Keratinocyte (primary cell): ENCODE results near the gene ZNF474. TPM values are rescaled to one million over a fixed set of nuclear protein-coding genes. Genes with fewer than 3 reads are reported as not detected.

Experiments used
- DNase-seq: peaks from one replicate; pipeline ENCODE4 v3.0.0-alpha.2; 2011; ENCODE audit warnings: low read depth, missing footprints, low spot score
- FAIRE-seq: peaks from 2 replicates; lab custom pipeline; 2011; peaks lifted over from hg19 to GRCh38; lab: Jason Lieb, UNC
- H2AFZ ChIP-seq: 2 replicates; pipeline ENCODE4 v1.6.0; 2012; ENCODE audit warnings: low read length, control low read depth, inconsistent platforms; ENCODE audit not compliant: control insufficient read depth
- H3K27ac ChIP-seq: 2 replicates; pipeline ENCODE4 v1.5.1; 2011; ENCODE audit warnings: low read length; ENCODE audit not compliant: control insufficient read depth, insufficient read depth
- H3K27me3 ChIP-seq: 3 replicates; pipeline ENCODE4 v1.6.0; 2011; ENCODE audit warnings: low read length; ENCODE audit not compliant: control insufficient read depth, insufficient read depth; ENCODE audit errors: extremely low read depth
- H3K36me3 ChIP-seq, 2 experiments: 2 replicates in 1 of 2; 3 replicates in 1 of 2; pipeline ENCODE4 v1.5.1; 2011; ENCODE audit warnings: low read length in 2 of 2, mild to moderate bottlenecking in 1 of 2; ENCODE audit not compliant: control insufficient read depth in 2 of 2, insufficient read depth in 2 of 2; ENCODE audit errors: extremely low read depth in 1 of 2
- H3K4me1 ChIP-seq: 3 replicates; pipeline ENCODE4 v1.5.1; 2011; ENCODE audit warnings: low read length; ENCODE audit not compliant: control insufficient read depth, insufficient read depth; ENCODE audit errors: extremely low read depth
- H3K4me2 ChIP-seq: 3 replicates; pipeline ENCODE4 v1.6.0; 2011; ENCODE audit warnings: low read depth, low read length; ENCODE audit not compliant: control insufficient read depth, insufficient read depth; ENCODE audit errors: extremely low read depth
- H3K4me3 ChIP-seq, 3 experiments: fragments of 200-600 bp in 1 of 3; sonication (generic) in 1 of 3; 2 replicates in 2 of 3; 3 replicates in 1 of 3; pipeline ENCODE4 v1.5.1; 2011 to 2016; ENCODE audit warnings: low read length in 3 of 3, mild to moderate bottlenecking in 3 of 3, control low read depth in 2 of 3, inconsistent platforms in 1 of 3, low read depth in 1 of 3, mixed read lengths in 1 of 3, mixed run types in 1 of 3, moderate library complexity in 1 of 3; ENCODE audit not compliant: control insufficient read depth in 2 of 3, insufficient read depth in 2 of 3; ENCODE audit errors: extremely low read depth in 1 of 3
- H3K79me2 ChIP-seq: 2 replicates; pipeline ENCODE4 v1.6.0; 2012; ENCODE audit warnings: low read length; ENCODE audit not compliant: control insufficient read depth, insufficient read depth
- H3K9ac ChIP-seq: 3 replicates; pipeline ENCODE4 v1.6.0; 2011; ENCODE audit warnings: low read length; ENCODE audit not compliant: control insufficient read depth, insufficient read depth; ENCODE audit errors: extremely low read depth
- H3K9me1 ChIP-seq: 3 replicates; pipeline ENCODE4 v1.6.0; 2011; ENCODE audit warnings: low read length; ENCODE audit not compliant: control insufficient read depth, insufficient read depth; ENCODE audit errors: extremely low read depth
- H3K9me3 ChIP-seq: 2 replicates; pipeline ENCODE4 v1.5.1; 2012; ENCODE audit warnings: low read depth, low read length; ENCODE audit not compliant: control insufficient read depth
- H4K20me1 ChIP-seq: 3 replicates; pipeline ENCODE4 v1.6.0; 2011; ENCODE audit warnings: low read length; ENCODE audit not compliant: control insufficient read depth, insufficient read depth; ENCODE audit errors: extremely low read depth
- EZH2 ChIP-seq: IDR thresholded peaks from one replicate; pipeline ENCODE4 v1.6.1; 2012; ENCODE audit warnings: inconsistent platforms, mild to moderate bottlenecking, low read length, moderate library complexity
- dilution Hi-C: fragments of 300-500 bp; cut with MboI; formaldehyde crosslinking; loops from one replicate; pipeline ENCODE4 v1.7.0; 2020; ENCODE audit warnings: low sequenced_read_pairs; ENCODE audit not compliant: extremely low pct_ligation_motif_present
- polyA plus RNA-seq, 5 experiments: library from polyadenylated mRNA; depleted of rRNA in 3 of 5; stranded (reverse) in 3 of 5; stranded (forward) in 1 of 5; unstranded in 1 of 5; fragments of >200 nt; gene quantifications; 1 replicate in 1 of 5; 2 replicates in 3 of 5; 3 replicates in 1 of 5; pipeline versions ENCODE4 v1.2.1 to v1.2.3, GENCODE V29; 2011 to 2012; ENCODE audit warnings: missing spikeins in 2 of 5, low read depth in 1 of 5, low replicate concordance in 1 of 5
- TF ChIP-seq, protein P1 (sequence below), 3 experiments: IDR thresholded peaks in 1 of 3; conservative IDR thresholded peaks in 1 of 3; optimal IDR thresholded peaks in 1 of 3; 2 replicates in 2 of 3; 3 replicates in 1 of 3; pipeline versions ENCODE3 to v1.5.1; 2011; ENCODE audit warnings: low read length in 3 of 3, mild to moderate bottlenecking in 3 of 3, moderate library complexity in 2 of 3, control low read depth in 1 of 3, inconsistent platforms in 1 of 3; ENCODE audit not compliant: insufficient read depth in 2 of 3; ENCODE audit errors: extremely low read depth in 1 of 3

Gene ZNF474
- polyA plus RNA-seq, 1 donor (not counting 4 experiments of a cell fraction or from before 2014, with no cell fraction given): 0.05 TPM

DNA sequence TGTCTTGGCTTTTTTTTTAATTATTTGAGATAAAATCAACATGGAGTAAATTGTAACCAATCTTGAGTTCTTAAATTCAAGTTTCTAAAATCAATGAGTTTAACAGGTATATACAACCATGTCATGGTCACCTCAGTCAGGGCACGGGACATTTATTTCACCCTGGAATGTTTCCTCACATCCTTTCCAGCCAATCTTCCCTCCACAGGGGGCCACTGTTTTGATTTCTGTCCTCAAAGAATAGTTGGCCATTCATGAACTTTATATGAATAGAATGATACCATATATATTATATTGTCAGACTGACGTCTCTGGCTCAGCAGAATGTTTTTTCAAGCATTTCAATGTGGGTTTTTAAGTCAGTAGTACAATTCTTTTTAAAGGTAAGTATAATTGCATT, 806 bp downstream of the ZNF474 start:
- dilution Hi-C loops: no loop called here
- FAIRE-seq: no peak

DNA sequence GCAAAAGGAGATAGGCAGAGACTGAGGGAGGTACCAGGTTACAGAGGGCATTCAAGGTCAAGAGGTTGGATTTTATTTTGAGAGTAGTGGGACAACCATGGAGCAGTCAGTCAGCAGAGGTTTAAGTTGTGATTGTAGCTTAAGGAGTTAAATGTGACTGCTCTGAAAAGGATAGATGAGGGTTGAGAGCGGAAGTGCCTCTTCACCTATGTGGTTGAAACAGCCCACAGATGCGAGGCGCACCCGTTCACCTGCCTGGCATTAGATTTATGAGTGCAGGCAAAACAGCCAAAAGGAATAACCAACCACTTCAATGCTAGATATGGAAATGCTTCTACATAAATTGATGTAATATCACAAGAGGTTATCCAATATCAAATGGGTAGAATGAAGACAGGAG, 8.4 kb downstream of the ZNF474 start:
- no peak overlapping the region for H3K4me2 ChIP-seq
- FAIRE-seq (no peak), DNase-seq (no peak)
- no peak overlapping the region for H3K4me3 ChIP-seq
- H3K9me3 ChIP-seq: no peaks in the 10 kb centered on the region
- dilution Hi-C loops: no loop called here
- H3K4me1 ChIP-seq: peaks cover 2% of the 10 kb centered on the region
- no peak overlapping the region for H3K9ac ChIP-seq
- no peak overlapping the region for H2AFZ ChIP-seq
- no peaks in the 10 kb centered on the region for H3K9me1 ChIP-seq
- TF ChIP-seq, protein P1, sequence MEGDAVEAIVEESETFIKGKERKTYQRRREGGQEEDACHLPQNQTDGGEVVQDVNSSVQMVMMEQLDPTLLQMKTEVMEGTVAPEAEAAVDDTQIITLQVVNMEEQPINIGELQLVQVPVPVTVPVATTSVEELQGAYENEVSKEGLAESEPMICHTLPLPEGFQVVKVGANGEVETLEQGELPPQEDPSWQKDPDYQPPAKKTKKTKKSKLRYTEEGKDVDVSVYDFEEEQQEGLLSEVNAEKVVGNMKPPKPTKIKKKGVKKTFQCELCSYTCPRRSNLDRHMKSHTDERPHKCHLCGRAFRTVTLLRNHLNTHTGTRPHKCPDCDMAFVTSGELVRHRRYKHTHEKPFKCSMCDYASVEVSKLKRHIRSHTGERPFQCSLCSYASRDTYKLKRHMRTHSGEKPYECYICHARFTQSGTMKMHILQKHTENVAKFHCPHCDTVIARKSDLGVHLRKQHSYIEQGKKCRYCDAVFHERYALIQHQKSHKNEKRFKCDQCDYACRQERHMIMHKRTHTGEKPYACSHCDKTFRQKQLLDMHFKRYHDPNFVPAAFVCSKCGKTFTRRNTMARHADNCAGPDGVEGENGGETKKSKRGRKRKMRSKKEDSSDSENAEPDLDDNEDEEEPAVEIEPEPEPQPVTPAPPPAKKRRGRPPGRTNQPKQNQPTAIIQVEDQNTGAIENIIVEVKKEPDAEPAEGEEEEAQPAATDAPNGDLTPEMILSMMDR (optimal IDR thresholded peaks at IDR 0.05 in 1 of 3, IDR thresholded peaks at IDR 0.05 in 1 of 3, conservative IDR thresholded peaks at IDR 0.05 in 1 of 3; ENCODE audit: extremely low read depth in 1 of 3, insufficient read depth in 2 of 3, low read length in 3 of 3): no peak
- no peak for TF ChIP-seq EZH2
- H3K79me2 ChIP-seq: no peaks in the 10 kb centered on the region
- H3K36me3 ChIP-seq: no peaks in the 10 kb centered on the region
- no peaks in the 10 kb centered on the region for H3K27me3 ChIP-seq
- H3K27ac ChIP-seq: no peak overlapping the region
- no peaks in the 10 kb centered on the region for H4K20me1 ChIP-seq

More for the DNA sequence above, 806 bp downstream of the ZNF474 start:
- H3K4me2 ChIP-seq: no peak overlapping the region
- H2AFZ ChIP-seq: no peak overlapping the region
- H3K9me3 ChIP-seq: no peaks in the 10 kb centered on the region
- no peaks in the 10 kb centered on the region for H3K36me3 ChIP-seq
- H3K4me1 ChIP-seq: peaks cover 18% of the 10 kb centered on the region
- H3K79me2 ChIP-seq: no peaks in the 10 kb centered on the region
- no peaks in the 10 kb centered on the region for H3K27me3 ChIP-seq
- no peak overlapping the region for H3K9ac ChIP-seq
- TF ChIP-seq, protein P1 (optimal IDR thresholded peaks at IDR 0.05 in 1 of 3, IDR thresholded peaks at IDR 0.05 in 1 of 3, conservative IDR thresholded peaks at IDR 0.05 in 1 of 3; ENCODE audit: extremely low read depth in 1 of 3, insufficient read depth in 2 of 3, low read length in 3 of 3): no peak
- TF ChIP-seq EZH2: no peak
- DNase-seq: no peak
- no peaks in the 10 kb centered on the region for H4K20me1 ChIP-seq
- H3K27ac ChIP-seq: peak overlapping the region; percentile 28
- no peaks in the 10 kb centered on the region for H3K9me1 ChIP-seq
- H3K4me3 ChIP-seq: no peak overlapping the region
